Right hindlimb (tissue), 1 donor: Measurements from ENCODE around the gene TRPM8.

ENCODE experiments used
- DNase-seq: peaks from one replicate; pipeline ENCODE4 v3.0.0-alpha.2; 2018

TRPM8 gene

DNA sequence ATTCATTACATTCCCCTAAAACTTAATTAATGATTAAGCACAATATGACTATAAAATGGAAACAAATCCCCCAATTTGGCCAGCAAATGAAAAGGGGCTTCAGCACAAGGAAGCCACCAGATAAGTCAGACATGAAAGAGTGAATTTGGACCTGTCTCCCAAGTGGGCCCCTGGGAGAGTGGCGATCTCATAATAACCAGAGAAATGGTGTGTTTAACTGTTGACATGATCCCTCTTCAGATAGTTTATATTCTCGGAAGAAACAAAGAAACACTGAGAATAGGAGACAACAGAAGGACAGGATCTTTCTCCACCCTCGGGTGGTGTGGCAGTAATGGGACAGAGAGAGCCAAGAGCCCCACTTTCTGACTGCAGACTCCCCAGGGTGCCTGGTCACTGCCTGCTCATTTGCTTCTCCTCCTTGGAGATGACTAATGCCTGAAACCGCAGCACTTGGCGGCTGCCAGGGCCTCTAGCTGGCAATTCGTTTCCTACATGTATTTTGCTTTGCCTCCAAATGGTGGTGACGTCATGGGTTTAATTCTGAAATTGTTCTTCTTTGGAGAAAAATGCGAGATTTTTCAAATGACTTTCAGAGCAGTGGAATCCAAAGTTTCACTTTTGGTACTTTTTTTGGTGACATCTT is 86.9 kb downstream of the TRPM8 start:
- DNase-seq, result peak; percentile 62

- no peak for DNase-seq
Measured at GRCh38 chr2:234005126-234005525, 88.0 kb downstream of the TRPM8 start.

GRCh38 chr2:234006501-234006900 is 89.3 kb downstream of the TRPM8 start:
- no peak for DNase-seq

DNA sequence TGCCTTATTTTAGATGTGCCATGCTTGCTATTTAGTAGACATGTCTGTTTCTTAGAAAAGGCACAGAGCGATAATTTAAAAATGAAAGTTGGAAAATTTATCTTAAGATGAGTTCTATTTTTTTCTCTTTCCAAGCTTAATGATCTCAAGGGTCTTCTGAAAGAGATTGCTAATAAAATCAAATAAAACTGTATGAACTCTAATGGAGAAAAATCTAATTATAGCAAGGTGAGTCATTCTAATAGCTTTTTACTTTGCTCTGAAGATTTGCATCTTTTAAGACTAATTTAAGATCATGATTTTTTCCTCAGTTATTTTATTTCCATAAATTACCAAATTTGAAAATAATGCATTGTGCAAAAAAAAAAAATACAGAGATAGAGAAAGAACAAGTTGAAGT is 97.3 kb downstream of the TRPM8 start:
- DNase-seq, result no peak

DNA sequence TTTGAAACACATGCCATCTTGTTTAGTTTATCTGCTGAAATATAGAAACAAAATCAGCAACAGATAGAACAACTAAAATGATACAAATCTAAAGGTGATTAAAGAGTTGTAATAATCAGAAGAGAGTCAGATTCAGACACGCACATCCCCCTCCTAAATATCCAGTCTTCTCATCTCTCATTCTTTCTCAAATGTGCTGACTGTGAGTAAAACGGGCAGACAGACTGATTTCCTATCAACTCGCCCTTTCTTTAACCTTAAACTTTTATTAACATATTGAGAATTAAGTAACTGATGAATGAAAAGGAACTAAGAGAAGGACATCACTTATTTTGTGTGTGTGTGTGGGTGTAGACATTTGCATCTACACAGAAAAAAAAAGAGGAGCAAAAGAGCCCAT is 98.7 kb downstream of the TRPM8 start:
- DNase-seq, result no peak

DNA sequence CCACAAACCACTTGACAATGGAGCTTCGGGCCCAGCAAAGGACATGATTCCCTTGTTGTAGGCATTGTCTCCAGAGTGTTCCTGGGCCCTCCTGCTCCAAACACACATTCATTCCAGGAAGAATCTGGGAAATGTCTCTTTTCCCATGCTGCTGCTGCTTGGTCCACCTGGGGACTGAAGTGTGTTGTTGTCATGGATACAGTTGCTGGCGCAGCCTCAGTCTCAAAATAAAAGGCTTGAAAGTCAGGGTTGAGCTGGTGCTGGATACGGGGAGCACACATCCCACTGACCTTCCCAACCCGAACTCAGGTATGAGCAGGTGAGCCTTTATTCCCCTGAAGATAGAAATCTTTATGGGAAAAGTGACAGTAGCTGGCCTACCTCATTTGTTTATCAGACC is 102.7 kb downstream of the TRPM8 start:
- no peak for DNase-seq

DNA sequence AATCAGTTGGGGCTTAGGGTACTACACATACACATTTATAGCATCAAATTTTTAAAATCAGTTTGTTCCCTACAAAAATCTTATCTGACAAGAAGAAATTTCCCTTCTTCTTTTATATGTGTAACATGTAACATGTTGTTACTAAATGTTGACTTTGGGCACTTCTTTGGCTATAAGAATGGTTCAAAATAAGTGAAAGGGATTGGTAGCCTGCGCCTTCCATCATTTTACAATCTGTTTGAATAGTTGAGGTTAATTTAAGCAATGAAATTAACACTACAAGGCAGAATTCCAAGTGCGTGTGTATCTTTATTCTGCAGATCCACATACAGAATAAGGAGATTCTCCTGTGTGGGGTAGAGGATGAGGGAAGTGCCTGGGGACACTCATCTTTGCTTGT is 103.2 kb downstream of the TRPM8 start:
- DNase-seq, result no peak

- no peak for DNase-seq
Measured at GRCh38 chr2:234022424-234022823, 105.3 kb downstream of the TRPM8 start.

GRCh38 chr2:234024304-234024703 is 107.1 kb downstream of the TRPM8 start:
- DNase-seq, result no peak

GRCh38 chr2:234025466-234025865 is 108.3 kb downstream of the TRPM8 start:
- DNase-seq, result no peak

DNA sequence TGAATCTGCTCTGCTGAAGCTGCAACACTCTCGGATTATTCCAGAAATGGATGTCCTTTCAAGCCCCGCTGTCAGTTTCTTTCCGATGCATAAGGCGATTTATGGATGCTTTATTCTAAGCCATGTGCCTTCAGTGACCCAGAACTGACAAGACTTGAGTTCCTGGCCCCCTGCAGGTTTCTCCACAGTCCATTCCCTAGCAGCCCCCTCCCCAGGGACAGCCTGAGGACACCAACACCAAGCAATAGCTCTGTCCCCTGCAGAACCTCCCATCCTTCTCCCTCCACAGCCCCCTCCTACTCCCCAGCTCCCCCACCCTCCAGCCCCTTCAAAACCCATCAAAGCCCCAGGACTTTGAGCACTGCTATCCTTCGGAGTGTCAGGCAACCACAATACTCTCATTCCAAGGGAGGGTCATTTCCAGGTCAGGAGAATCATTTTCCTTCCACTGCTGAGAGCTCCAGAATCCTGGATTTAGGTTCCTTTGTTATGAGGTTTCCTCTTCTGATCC is 108.8 kb downstream of the TRPM8 start:
- peak; percentile 26 for DNase-seq

GRCh38 chr2:234026693-234027254 is 109.6 kb downstream of the TRPM8 start:
- DNase-seq, result no peak

DNA sequence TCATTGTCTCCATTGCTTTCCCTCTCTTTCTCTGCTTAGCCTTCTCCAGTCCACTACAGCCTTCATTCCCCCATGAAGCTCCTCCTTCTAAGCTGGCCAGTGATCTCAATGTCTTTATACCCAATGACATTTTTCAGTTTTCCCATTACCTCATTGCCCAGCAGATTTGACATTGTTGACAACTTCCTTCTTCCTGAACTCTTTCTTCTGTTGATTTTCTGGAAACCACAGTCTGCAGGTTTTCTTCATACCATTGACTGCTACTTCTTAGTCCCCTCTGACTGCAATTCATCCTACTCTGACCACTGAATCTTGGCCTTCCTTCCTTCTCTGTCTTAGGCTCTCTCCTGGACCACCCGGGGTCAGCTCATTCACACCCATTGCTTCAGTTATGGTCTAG is 110.5 kb downstream of the TRPM8 start:
- DNase-seq, result no peak

- DNase-seq, result no peak
Measured at GRCh38 chr2:234029150-234029733, 112.1 kb downstream of the TRPM8 start.

DNA sequence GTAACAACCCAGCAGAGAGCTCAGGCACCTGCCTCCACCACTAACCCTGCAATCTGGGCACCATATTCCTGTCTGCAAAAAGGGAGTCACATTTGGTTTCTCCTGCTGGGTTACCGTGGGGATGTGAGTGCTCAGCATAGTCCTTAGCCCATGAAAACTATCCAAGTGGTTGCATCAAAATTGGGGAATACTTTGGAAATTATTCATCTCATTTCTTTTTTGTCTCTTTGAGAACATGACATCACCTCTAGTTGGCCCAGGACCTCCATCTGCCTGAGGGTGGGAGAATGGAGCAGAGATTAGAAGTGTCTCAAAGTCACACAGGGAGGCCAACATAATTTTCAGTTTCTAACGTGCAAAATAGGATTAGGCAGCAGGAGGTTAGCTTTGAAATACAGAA is 114.0 kb downstream of the TRPM8 start:
- DNase-seq, result no peak

GRCh38 chr2:234032279-234032856 is 115.2 kb downstream of the TRPM8 start:
- DNase-seq, result no peak

DNA sequence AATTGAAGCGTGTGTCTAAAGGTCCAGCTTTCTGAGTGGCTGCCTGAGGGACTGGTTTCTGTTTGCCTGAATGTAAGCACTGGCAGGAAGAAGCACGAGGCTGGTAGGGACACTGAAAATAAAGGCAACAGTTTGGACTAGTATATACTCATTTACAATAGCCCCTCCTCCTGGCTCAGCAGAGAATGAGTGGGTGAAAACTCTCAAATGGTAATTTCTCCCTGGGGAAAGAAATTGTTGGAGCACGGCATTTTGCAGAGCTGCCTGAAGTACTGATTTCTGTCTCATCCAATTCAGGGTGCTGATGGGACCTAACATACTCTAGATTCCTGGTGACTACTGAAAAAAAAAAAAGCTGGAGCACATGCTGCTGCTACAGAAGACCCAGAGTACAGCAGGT is 116.0 kb downstream of the TRPM8 start:
- DNase-seq, result no peak

DNA sequence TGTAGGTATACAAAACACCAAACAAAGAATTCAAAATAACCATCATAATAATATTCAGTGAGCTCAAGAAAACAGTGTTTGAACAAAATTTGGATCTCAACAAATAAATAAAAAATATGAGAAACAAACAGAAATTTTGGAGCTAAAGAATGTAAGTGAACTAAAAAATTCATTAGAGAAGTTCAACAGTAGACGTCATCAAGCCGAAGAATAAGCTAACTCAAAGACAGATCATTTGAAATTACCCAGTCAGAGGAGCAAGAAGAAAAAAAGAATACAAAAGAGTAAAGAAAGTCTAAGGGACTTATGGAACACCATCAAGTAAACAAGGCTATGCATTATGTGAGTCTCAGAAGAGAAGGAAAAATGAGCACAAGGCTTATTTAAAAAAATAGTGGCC is 116.7 kb downstream of the TRPM8 start:
- DNase-seq, result no peak

DNA sequence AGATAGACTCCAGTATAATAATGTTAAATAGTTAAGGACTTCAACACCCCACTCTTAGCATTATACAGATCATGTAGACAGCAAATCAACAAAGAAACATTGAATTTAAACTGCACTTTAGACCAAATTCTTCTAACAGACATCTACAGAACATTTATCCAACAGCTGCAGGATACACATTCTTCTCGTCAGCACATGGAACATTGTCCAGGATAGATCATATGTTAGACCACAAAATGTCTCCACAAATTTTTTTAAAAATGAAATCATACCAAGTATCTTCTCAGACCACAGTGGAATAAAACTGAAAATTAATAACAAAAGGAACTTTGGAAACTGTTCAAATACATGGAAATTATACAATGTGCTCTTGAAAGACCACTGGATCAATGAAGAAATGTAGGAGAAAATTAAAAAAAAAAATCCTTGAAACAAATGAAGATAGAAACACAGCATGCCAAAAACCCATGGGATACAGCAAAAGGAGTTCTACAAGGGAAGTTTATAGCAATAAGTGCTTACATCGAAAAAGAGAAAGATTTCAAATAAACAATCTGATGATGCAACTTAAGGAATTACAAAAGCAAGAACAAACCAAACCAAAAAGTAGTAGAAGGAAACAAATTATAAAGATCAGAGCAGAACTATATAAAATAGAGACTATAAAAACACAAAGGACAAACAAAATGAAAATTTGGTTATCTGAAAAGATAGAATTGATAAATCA is 121.1 kb downstream of the TRPM8 start:
- DNase-seq, result no peak

- DNase-seq, result no peak
Measured at GRCh38 chr2:234044157-234044556, 127.0 kb downstream of the TRPM8 start.

GRCh38 chr2:234046521-234046920 is 129.3 kb downstream of the TRPM8 start:
- DNase-seq, result no peak

DNA sequence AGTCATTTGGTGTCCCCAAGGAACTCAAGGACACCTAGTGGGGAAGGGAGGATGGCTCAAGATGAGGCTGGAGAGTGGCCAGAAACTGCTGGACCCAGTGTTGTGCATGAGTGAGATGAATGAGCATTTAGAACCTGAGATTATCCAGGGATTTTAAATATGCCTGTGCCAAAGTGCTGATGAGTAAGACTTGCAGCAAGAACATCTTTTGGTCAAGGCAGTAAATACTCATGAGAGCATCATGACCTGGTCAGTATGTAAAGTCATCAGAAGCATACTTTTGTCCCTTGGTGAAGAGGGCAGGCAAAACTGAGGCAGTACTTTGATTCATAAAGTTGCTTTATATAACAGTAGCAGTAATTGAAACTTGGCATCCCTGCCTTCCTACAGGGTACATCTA is 130.2 kb downstream of the TRPM8 start:
- no peak for DNase-seq

DNA sequence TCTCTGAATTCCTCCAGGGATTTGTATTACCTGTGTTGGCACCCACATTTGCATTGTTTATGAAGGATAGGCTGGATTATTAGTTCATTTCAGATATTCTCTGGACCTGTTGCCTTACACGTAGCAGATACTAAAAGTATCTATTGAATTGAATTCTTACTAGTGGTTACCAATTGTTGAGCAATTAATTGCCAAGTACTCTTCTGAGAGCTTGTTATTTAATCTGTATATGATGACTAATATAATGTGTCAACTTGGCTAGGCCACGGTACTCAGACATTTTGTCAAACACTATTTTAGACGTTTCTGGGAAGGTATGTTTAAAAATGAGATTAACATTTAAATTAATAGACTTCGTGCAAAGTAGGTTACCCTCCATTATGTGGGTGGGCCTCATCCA is 130.9 kb downstream of the TRPM8 start:
- no peak for DNase-seq
